Liver (tissue), 9 donors: Measurements from ENCODE around the gene DACH1. TPM values are rescaled to one million over a fixed set of nuclear protein-coding genes. Genes with fewer than 3 reads are reported as not detected.

Experiments used
- DNase-seq: peaks from one replicate; pipeline ENCODE4 v3.0.0-alpha.2; 2017; ENCODE audit warnings: low spot score
- H3K27ac ChIP-seq, 2 donors: one replicate each; pipeline ENCODE4 v1.7.0; 2013; ENCODE audit warnings: inconsistent platforms in 2 of 2, low read length in 2 of 2, control low read depth in 1 of 2, low read depth in 1 of 2, mild to moderate bottlenecking in 1 of 2
- H3K27me3 ChIP-seq, 4 donors: one replicate each; pipeline versions ENCODE4 v1.6.1 to v1.7.0; 2013; ENCODE audit warnings: low read length in 3 of 4, inconsistent platforms in 1 of 4, mild to moderate bottlenecking in 1 of 4, moderate library complexity in 1 of 4; ENCODE audit not compliant: control insufficient read depth in 4 of 4, insufficient read depth in 4 of 4
- H3K36me3 ChIP-seq, 4 donors: one replicate each; pipeline versions ENCODE4 v1.6.1 to v1.7.0; 2013; ENCODE audit warnings: low read length in 3 of 4, mild to moderate bottlenecking in 3 of 4, low read depth in 1 of 4, moderate library complexity in 1 of 4; ENCODE audit not compliant: control insufficient read depth in 4 of 4, insufficient read depth in 3 of 4
- H3K4me1 ChIP-seq, 4 donors: one replicate each; pipeline versions ENCODE4 v1.6.1 to v1.7.0; 2013; ENCODE audit warnings: low read length in 3 of 4, mild to moderate bottlenecking in 3 of 4, moderate library complexity in 1 of 4; ENCODE audit not compliant: control insufficient read depth in 4 of 4, insufficient read depth in 4 of 4
- H3K4me3 ChIP-seq, 3 donors: one replicate each; pipeline versions ENCODE4 v1.6.1 to v1.7.0; 2013; ENCODE audit warnings: low read length in 3 of 3, control low read depth in 1 of 3, low read depth in 1 of 3, mild to moderate bottlenecking in 1 of 3
- H3K9ac ChIP-seq, 2 donors: one replicate each; pipeline ENCODE4 v1.7.0; 2013; ENCODE audit warnings: low read length in 2 of 2, mild to moderate bottlenecking in 2 of 2, moderate library complexity in 2 of 2, control low read depth in 1 of 2, low read depth in 1 of 2
- H3K9me3 ChIP-seq, 4 donors: one replicate each; pipeline versions ENCODE4 v1.6.1 to v1.7.0; 2013; ENCODE audit warnings: low read length in 3 of 4; ENCODE audit not compliant: control insufficient read depth in 4 of 4
- EGR1 ChIP-seq, 2 donors: IDR thresholded peaks; 2 replicates each; pipeline ENCODE4 v1.6.1; 2016 to 2018; ENCODE audit warnings: antibody characterized with exemption in 2 of 2, low read depth in 2 of 2
- FOXA1 ChIP-seq: IDR thresholded peaks from 2 replicates; pipeline ENCODE4 v1.6.1; 2016; ENCODE audit warnings: antibody characterized with exemption
- FOXA2 ChIP-seq: IDR thresholded peaks from 2 replicates; pipeline ENCODE4 v1.6.1; 2016; ENCODE audit warnings: antibody characterized with exemption
- GABPA ChIP-seq, 2 donors: IDR thresholded peaks in 1 of 2; conservative IDR thresholded peaks in 1 of 2; 2 replicates each; pipeline ENCODE4 v1.6.1; 2016; ENCODE audit warnings: antibody characterized with exemption in 2 of 2, mild to moderate bottlenecking in 1 of 2, moderate library complexity in 1 of 2
- HNF4A ChIP-seq, 2 donors: conservative IDR thresholded peaks; 2 replicates each; pipeline ENCODE4 v1.6.1; 2016; ENCODE audit warnings: antibody characterized with exemption in 2 of 2, mild to moderate bottlenecking in 2 of 2
- HNF4G ChIP-seq: IDR thresholded peaks from 2 replicates; pipeline ENCODE4 v1.6.1; 2016; ENCODE audit warnings: antibody characterized with exemption
- JUND ChIP-seq, 2 donors: IDR thresholded peaks; 2 replicates each; pipeline ENCODE4 v1.6.1; 2016; ENCODE audit warnings: antibody characterized with exemption in 2 of 2
- NR2F2 ChIP-seq: IDR thresholded peaks from 2 replicates; pipeline ENCODE4 v1.6.1; 2016; ENCODE audit warnings: antibody characterized with exemption
- RAD21 ChIP-seq, 2 donors: IDR thresholded peaks; 2 replicates each; pipeline ENCODE4 v1.6.1; 2016; ENCODE audit warnings: antibody characterized with exemption in 2 of 2, mild to moderate bottlenecking in 2 of 2
- RXRA ChIP-seq, 2 donors: IDR thresholded peaks; 2 replicates each; pipeline ENCODE4 v1.6.1; 2017 to 2018; ENCODE audit warnings: antibody characterized with exemption in 2 of 2, mild to moderate bottlenecking in 1 of 2
- SP1 ChIP-seq: IDR thresholded peaks from 2 replicates; pipeline ENCODE4 v1.6.1; 2018; ENCODE audit warnings: antibody characterized with exemption, mild to moderate bottlenecking
- TAF1 ChIP-seq: conservative IDR thresholded peaks from 2 replicates; pipeline ENCODE4 v1.6.1; 2016; ENCODE audit warnings: antibody characterized with exemption, mild to moderate bottlenecking
- YY1 ChIP-seq: IDR thresholded peaks from 2 replicates; pipeline ENCODE4 v1.6.1; 2016; ENCODE audit warnings: antibody characterized with exemption, mild to moderate bottlenecking
- WGBS: extraction: QIAGEN DNeasy Blood & Tissue Kit; methylation state at CpG from one replicate; pipeline ENCODE4 v1.1.7; 2013; 5-methylcytosine and 5-hydroxymethylcytosine counted together
- polyA plus RNA-seq, 2 donors: library from polyadenylated mRNA; stranded (reverse) in 1 of 2; unstranded in 1 of 2; fragments of 200-250 nt in 1 of 2; fragments of >200 nt in 1 of 2; fragmentation: Nextera tagmentation in 1 of 2; extraction: Ambion mirVana in 1 of 2; gene quantifications; one replicate each; pipeline versions ENCODE4 v1.2.1 to v1.2.3, GENCODE V29; 2013 to 2015
- total RNA-seq, 2 donors: library from RNA; depleted of rRNA; stranded (reverse); fragments of >200 nt; gene quantifications; one replicate each; pipeline ENCODE4 v1.2.3, GENCODE V29; 2014
- TF ChIP-seq, protein P1 (sequence below): IDR thresholded peaks from 2 replicates; pipeline ENCODE4 v1.6.1; 2016; ENCODE audit warnings: antibody characterized with exemption, mild to moderate bottlenecking
- TF ChIP-seq, protein P2 (sequence below): IDR thresholded peaks from 2 replicates; pipeline ENCODE4 v1.6.1; 2016; ENCODE audit warnings: antibody characterized with exemption
- TF ChIP-seq, protein P3 (sequence below): IDR thresholded peaks from 2 replicates; pipeline ENCODE4 v1.6.1; 2016; ENCODE audit warnings: antibody characterized with exemption
- TF ChIP-seq, protein P4 (sequence below): fragments of 150-350 bp; IDR thresholded peaks from 2 replicates; pipeline ENCODE4 v1.5.1; 2017; ENCODE audit warnings: improper control_type of control experiment, low read depth, low read length; ENCODE audit not compliant: missing input control
- TF ChIP-seq, protein P5 (sequence below): IDR thresholded peaks from 2 replicates; pipeline ENCODE4 v1.6.1; 2016; ENCODE audit warnings: antibody characterized with exemption
- donor health status: healthy.
- donor health status: healthy.
- donor health status: healthy.
- donor health status: healthy.
- donor health status: healthy.

Gene DACH1
- total and polyA plus RNA-seq, 4 donors, result 0.28 to 1.9 (median 0.77) TPM

DNA sequence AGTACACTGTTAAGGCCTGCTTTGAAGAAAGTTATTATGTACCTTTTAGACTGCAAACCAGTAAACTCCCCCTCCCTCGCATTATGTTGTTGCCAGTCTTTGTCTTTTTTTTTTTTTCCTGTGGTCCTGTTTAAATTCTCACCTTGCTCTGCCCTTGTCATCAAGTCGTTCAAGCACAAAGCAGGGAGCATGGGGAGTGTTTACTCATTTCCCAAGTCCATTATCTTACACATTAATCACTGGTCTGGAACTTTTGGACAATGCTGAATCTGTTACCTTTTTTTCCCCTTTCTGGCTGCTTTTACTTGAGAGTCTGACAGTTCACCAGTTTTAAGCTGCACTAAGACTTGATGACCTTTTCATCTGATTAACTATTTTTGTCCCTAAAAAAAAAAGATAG lies 108.2 kb downstream of the DACH1 start:
- no peak for DNase-seq
- H3K9ac ChIP-seq, result no peak overlapping the region
- no peak overlapping the region for H3K4me3 ChIP-seq
- 30% methylated on average over 2 of the region's 2 CpGs for WGBS
- TF ChIP-seq FOXA2, result no peak
- TF ChIP-seq, protein P1, sequence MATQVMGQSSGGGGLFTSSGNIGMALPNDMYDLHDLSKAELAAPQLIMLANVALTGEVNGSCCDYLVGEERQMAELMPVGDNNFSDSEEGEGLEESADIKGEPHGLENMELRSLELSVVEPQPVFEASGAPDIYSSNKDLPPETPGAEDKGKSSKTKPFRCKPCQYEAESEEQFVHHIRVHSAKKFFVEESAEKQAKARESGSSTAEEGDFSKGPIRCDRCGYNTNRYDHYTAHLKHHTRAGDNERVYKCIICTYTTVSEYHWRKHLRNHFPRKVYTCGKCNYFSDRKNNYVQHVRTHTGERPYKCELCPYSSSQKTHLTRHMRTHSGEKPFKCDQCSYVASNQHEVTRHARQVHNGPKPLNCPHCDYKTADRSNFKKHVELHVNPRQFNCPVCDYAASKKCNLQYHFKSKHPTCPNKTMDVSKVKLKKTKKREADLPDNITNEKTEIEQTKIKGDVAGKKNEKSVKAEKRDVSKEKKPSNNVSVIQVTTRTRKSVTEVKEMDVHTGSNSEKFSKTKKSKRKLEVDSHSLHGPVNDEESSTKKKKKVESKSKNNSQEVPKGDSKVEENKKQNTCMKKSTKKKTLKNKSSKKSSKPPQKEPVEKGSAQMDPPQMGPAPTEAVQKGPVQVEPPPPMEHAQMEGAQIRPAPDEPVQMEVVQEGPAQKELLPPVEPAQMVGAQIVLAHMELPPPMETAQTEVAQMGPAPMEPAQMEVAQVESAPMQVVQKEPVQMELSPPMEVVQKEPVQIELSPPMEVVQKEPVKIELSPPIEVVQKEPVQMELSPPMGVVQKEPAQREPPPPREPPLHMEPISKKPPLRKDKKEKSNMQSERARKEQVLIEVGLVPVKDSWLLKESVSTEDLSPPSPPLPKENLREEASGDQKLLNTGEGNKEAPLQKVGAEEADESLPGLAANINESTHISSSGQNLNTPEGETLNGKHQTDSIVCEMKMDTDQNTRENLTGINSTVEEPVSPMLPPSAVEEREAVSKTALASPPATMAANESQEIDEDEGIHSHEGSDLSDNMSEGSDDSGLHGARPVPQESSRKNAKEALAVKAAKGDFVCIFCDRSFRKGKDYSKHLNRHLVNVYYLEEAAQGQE, result no peak
- TF ChIP-seq EGR1 (IDR thresholded peaks at IDR 0.05; ENCODE audit: low read depth in 2 of 2), result no peak
- no peak for TF ChIP-seq NR2F2
- no peak for TF ChIP-seq RXRA (IDR thresholded peaks at IDR 0.05)
- TF ChIP-seq YY1, result no peak
- TF ChIP-seq GABPA (IDR thresholded peaks at IDR 0.05 in 1 of 2, conservative IDR thresholded peaks at IDR 0.05 in 1 of 2), result no peak
- TF ChIP-seq, protein P2, sequence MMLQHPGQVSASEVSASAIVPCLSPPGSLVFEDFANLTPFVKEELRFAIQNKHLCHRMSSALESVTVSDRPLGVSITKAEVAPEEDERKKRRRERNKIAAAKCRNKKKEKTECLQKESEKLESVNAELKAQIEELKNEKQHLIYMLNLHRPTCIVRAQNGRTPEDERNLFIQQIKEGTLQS, result no peak
- no peak for TF ChIP-seq SP1
- no peak for TF ChIP-seq TAF1
- TF ChIP-seq, protein P3, sequence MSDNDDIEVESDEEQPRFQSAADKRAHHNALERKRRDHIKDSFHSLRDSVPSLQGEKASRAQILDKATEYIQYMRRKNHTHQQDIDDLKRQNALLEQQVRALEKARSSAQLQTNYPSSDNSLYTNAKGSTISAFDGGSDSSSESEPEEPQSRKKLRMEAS, result no peak
- TF ChIP-seq, protein P4, sequence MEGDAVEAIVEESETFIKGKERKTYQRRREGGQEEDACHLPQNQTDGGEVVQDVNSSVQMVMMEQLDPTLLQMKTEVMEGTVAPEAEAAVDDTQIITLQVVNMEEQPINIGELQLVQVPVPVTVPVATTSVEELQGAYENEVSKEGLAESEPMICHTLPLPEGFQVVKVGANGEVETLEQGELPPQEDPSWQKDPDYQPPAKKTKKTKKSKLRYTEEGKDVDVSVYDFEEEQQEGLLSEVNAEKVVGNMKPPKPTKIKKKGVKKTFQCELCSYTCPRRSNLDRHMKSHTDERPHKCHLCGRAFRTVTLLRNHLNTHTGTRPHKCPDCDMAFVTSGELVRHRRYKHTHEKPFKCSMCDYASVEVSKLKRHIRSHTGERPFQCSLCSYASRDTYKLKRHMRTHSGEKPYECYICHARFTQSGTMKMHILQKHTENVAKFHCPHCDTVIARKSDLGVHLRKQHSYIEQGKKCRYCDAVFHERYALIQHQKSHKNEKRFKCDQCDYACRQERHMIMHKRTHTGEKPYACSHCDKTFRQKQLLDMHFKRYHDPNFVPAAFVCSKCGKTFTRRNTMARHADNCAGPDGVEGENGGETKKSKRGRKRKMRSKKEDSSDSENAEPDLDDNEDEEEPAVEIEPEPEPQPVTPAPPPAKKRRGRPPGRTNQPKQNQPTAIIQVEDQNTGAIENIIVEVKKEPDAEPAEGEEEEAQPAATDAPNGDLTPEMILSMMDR, result no peak
- TF ChIP-seq, protein P5, sequence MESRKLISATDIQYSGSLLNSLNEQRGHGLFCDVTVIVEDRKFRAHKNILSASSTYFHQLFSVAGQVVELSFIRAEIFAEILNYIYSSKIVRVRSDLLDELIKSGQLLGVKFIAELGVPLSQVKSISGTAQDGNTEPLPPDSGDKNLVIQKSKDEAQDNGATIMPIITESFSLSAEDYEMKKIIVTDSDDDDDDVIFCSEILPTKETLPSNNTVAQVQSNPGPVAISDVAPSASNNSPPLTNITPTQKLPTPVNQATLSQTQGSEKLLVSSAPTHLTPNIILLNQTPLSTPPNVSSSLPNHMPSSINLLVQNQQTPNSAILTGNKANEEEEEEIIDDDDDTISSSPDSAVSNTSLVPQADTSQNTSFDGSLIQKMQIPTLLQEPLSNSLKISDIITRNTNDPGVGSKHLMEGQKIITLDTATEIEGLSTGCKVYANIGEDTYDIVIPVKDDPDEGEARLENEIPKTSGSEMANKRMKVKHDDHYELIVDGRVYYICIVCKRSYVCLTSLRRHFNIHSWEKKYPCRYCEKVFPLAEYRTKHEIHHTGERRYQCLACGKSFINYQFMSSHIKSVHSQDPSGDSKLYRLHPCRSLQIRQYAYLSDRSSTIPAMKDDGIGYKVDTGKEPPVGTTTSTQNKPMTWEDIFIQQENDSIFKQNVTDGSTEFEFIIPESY, result no peak
- TF ChIP-seq JUND (IDR thresholded peaks at IDR 0.05), result no peak
- no peak for TF ChIP-seq FOXA1
- TF ChIP-seq HNF4G, result no peak
- TF ChIP-seq RAD21 (IDR thresholded peaks at IDR 0.05), result no peak
- TF ChIP-seq HNF4A (conservative IDR thresholded peaks at IDR 0.05), result no peak
- no peaks in the 10 kb centered on the region for H3K36me3 ChIP-seq
- no peaks in the 10 kb centered on the region for H3K4me1 ChIP-seq
- H3K27me3 ChIP-seq, result no peaks in the 10 kb centered on the region
- H3K27ac ChIP-seq, result no peak overlapping the region
- no peaks in the 10 kb centered on the region for H3K9me3 ChIP-seq
